ENCODE results near the gene FASN. TPM values are rescaled to one million over a fixed set of nuclear protein-coding genes. Genes with fewer than 3 reads are reported as not detected.

Gene FASN
- total and polyA plus RNA-seq, 2 experiments from 2014 or later, result 12.7 to 38.2 TPM

DNA sequence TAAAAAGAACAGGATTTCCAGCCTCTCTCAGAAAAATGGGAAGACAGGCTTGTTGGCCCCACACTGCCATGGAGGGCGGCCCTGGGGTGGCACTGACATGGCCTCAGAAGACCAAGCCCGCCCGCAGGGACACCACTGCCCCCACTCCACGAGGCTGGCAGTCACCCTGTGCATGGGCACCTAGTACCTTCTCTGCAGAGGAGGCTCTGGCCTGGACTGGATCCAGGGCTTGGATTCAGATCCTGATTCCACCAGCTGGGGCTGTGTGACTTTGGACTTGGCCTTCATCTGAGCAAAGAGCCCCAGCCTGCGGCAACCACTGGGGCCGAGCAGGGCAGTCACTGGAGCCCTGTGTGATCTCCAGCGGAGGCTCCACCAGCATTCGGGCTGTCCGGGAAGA, 16.8 kb upstream of the FASN start:
- no peak overlapping the region for H3K27ac ChIP-seq
- TF ChIP-seq EZH2phosphoT487 (IDR thresholded peaks at IDR 0.05; ENCODE audit: insufficient read depth, low read depth), result no peak
- TF ChIP-seq EZH2 (IDR thresholded peaks at IDR 0.05; ENCODE audit: insufficient read depth, poor library complexity, severe bottlenecking), result no peak
- no peak overlapping the region for H2AFZ ChIP-seq
- in situ Hi-C loops (cut with MboI), result no loop called here
- H3K4me2 ChIP-seq (ENCODE audit: unreplicated experiment), result no peak overlapping the region
- no peak overlapping the region for H3K9ac ChIP-seq
- no peak overlapping the region for H3K4me3 ChIP-seq
- H3K9me3 ChIP-seq (ENCODE audit: low read depth), result no peaks in the 10 kb centered on the region
- no peaks in the 10 kb centered on the region for H3K27me3 ChIP-seq (replicated peaks; ENCODE audit: insufficient read depth)
- no peaks in the 10 kb centered on the region for H4K20me1 ChIP-seq (ENCODE audit: insufficient read depth)
- WGBS, 2 experiments (ENCODE audit: low coverage in 1 of 2, low lambda C conversion rate in 2 of 2, missing lambda C conversion rate in 2 of 2), result 93 to 98% methylated on average over 9 of the region's 9 CpGs
- H3K9me2 ChIP-seq (ENCODE audit: insufficient read depth), result no peaks in the 10 kb centered on the region
- no peaks in the 10 kb centered on the region for H3K36me3 ChIP-seq (ENCODE audit: low read depth)
- DNase-seq, result no peak
- no peaks in the 10 kb centered on the region for H3F3A ChIP-seq (ENCODE audit: insufficient read depth)
- no peaks in the 10 kb centered on the region for H3K79me2 ChIP-seq (ENCODE audit: insufficient read depth)
- 0 out of 2 replicates have a peak, but pooled peaks cover under 1% of the 10 kb centered on the region for H3K4me1 ChIP-seq (ENCODE audit: insufficient read depth)

- Histone ChIP-seq H3K9me2 (ENCODE audit: insufficient read depth) (no peaks in the 10 kb centered on the region), H3K36me3 (ENCODE audit: low read depth) (no peaks in the 10 kb centered on the region), H3K4me3 (no peak overlapping the region), H4K20me1 (ENCODE audit: insufficient read depth) (no peaks in the 10 kb centered on the region), H3K9ac (no peak overlapping the region), H2AFZ (no peak overlapping the region), H3K79me2 (ENCODE audit: insufficient read depth) (no peaks in the 10 kb centered on the region), H3F3A (ENCODE audit: insufficient read depth) (no peaks in the 10 kb centered on the region), H3K27me3 (replicated peaks; ENCODE audit: insufficient read depth) (no peaks in the 10 kb centered on the region), H3K27ac (no peak overlapping the region), H3K4me1 (ENCODE audit: insufficient read depth) (no peaks in the 10 kb centered on the region), H3K4me2 (ENCODE audit: unreplicated experiment) (no peak overlapping the region), H3K9me3 (ENCODE audit: low read depth) (no peaks in the 10 kb centered on the region)
- in situ Hi-C loops (cut with MboI), result no loop called here
- 97 to 98% methylated on average over 9 to 10 of the region's 10 CpGs for WGBS, 2 experiments (ENCODE audit: low coverage in 1 of 2, low lambda C conversion rate in 2 of 2, missing lambda C conversion rate in 2 of 2)
- no peak for DNase-seq
- TF ChIP-seq EZH2phosphoT487 (IDR thresholded peaks at IDR 0.05; ENCODE audit: insufficient read depth, low read depth) (no peak), EZH2 (IDR thresholded peaks at IDR 0.05; ENCODE audit: insufficient read depth, poor library complexity, severe bottlenecking) (no peak)
Observed at GRCh38 chr17:82114447-82114846, 16.4 kb upstream of the FASN start.

DNA sequence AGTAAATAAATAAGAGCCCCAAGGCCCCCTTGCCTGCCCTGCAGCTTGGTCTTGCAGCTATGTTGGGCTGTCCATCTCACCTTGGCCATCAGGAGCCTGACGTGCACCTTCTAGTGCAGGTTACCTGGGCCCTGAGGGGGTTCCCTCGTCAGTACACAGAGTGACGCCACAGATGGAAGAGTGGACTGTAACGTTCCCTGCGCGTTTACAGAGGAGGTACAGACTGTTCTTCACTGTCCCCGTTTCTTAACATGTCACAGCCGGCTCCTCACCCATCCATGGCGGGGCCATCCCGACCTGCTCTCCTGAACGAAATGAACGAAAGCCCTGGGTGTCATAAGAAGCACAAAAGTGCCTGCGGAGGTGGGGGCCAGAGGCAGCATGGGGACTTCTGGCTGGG, 15.9 kb upstream of the FASN start:
- no peak for DNase-seq
- Histone ChIP-seq H3K9ac (no peak overlapping the region), H3K4me3 (no peak overlapping the region), H3K9me2 (ENCODE audit: insufficient read depth) (no peaks in the 10 kb centered on the region), H2AFZ (no peak overlapping the region), H3K79me2 (ENCODE audit: insufficient read depth) (no peaks in the 10 kb centered on the region), H3K9me3 (ENCODE audit: low read depth) (no peaks in the 10 kb centered on the region), H3K4me1 (ENCODE audit: insufficient read depth) (no peaks in the 10 kb centered on the region), H3K36me3 (ENCODE audit: low read depth) (no peaks in the 10 kb centered on the region), H3K27me3 (replicated peaks; ENCODE audit: insufficient read depth) (no peaks in the 10 kb centered on the region), H3K4me2 (ENCODE audit: unreplicated experiment) (no peak overlapping the region), H3F3A (ENCODE audit: insufficient read depth) (no peaks in the 10 kb centered on the region), H3K27ac (no peak overlapping the region), H4K20me1 (ENCODE audit: insufficient read depth) (no peaks in the 10 kb centered on the region)
- 94 to 95% methylated on average over 12 to 13 of the region's 13 CpGs for WGBS, 2 experiments (ENCODE audit: low coverage in 1 of 2, low lambda C conversion rate in 2 of 2, missing lambda C conversion rate in 2 of 2)
- TF ChIP-seq EZH2 (IDR thresholded peaks at IDR 0.05; ENCODE audit: insufficient read depth, poor library complexity, severe bottlenecking), result no peak
- TF ChIP-seq EZH2phosphoT487 (IDR thresholded peaks at IDR 0.05; ENCODE audit: insufficient read depth, low read depth), result no peak
- in situ Hi-C loops (cut with MboI), result no loop called here

GRCh38 chr17:82113422-82113821, 15.4 kb upstream of the FASN start:
- no peak for TF ChIP-seq EZH2phosphoT487 (IDR thresholded peaks at IDR 0.05; ENCODE audit: insufficient read depth, low read depth)
- no peak for TF ChIP-seq EZH2 (IDR thresholded peaks at IDR 0.05; ENCODE audit: insufficient read depth, poor library complexity, severe bottlenecking)
- Histone ChIP-seq H3K27me3 (replicated peaks; ENCODE audit: insufficient read depth) (no peaks in the 10 kb centered on the region), H3K4me2 (ENCODE audit: unreplicated experiment) (no peak overlapping the region), H3K9ac (no peak overlapping the region), H3K36me3 (ENCODE audit: low read depth) (no peaks in the 10 kb centered on the region), H4K20me1 (ENCODE audit: insufficient read depth) (no peaks in the 10 kb centered on the region), H2AFZ (no peak overlapping the region), H3K27ac (no peak overlapping the region), H3K4me3 (no peak overlapping the region), H3F3A (ENCODE audit: insufficient read depth) (no peaks in the 10 kb centered on the region), H3K79me2 (ENCODE audit: insufficient read depth) (no peaks in the 10 kb centered on the region), H3K4me1 (ENCODE audit: insufficient read depth) (no peaks in the 10 kb centered on the region), H3K9me2 (ENCODE audit: insufficient read depth) (no peaks in the 10 kb centered on the region), H3K9me3 (ENCODE audit: low read depth) (no peaks in the 10 kb centered on the region)
- DNase-seq, result no peak
- 96% methylated on average over 8 to 9 of the region's 9 CpGs for WGBS, 2 experiments (ENCODE audit: low coverage in 1 of 2, low lambda C conversion rate in 2 of 2, missing lambda C conversion rate in 2 of 2)
- in situ Hi-C loops (cut with MboI), result no loop called here

DNA sequence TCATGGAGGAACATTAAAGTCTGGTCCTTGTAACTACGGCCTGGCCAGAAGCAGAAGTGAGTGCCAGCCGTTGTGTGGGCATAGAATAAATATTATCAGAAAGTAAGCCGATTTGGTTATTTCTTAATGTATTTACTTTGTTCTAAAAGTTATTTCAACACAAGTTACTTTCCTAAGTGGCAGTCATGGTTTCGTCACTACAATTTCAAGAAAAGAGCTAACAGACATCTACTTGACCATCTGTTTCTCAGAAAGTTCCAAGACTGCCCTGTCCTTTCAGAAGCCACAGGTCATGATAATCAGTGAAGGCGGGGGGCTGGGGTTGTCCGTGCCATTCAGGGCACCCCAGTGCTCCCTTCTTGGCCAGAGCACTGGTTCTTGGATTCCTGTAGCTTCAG, 14.9 kb upstream of the FASN start:
- Histone ChIP-seq H3K36me3 (ENCODE audit: low read depth) (no peaks in the 10 kb centered on the region), H3F3A (ENCODE audit: insufficient read depth) (no peaks in the 10 kb centered on the region), H3K79me2 (ENCODE audit: insufficient read depth) (no peaks in the 10 kb centered on the region), H3K9ac (no peak overlapping the region), H4K20me1 (ENCODE audit: insufficient read depth) (no peaks in the 10 kb centered on the region), H3K27me3 (replicated peaks; ENCODE audit: insufficient read depth) (no peaks in the 10 kb centered on the region), H3K4me2 (ENCODE audit: unreplicated experiment) (no peak overlapping the region), H3K9me3 (ENCODE audit: low read depth) (no peaks in the 10 kb centered on the region), H3K9me2 (ENCODE audit: insufficient read depth) (no peaks in the 10 kb centered on the region), H3K4me3 (no peak overlapping the region), H3K4me1 (ENCODE audit: insufficient read depth) (no peaks in the 10 kb centered on the region), H3K27ac (no peak overlapping the region), H2AFZ (no peak overlapping the region)
- 90 to 93% methylated on average over 6 of the region's 6 CpGs for WGBS, 2 experiments (ENCODE audit: low coverage in 1 of 2, low lambda C conversion rate in 2 of 2, missing lambda C conversion rate in 2 of 2)
- TF ChIP-seq EZH2 (IDR thresholded peaks at IDR 0.05; ENCODE audit: insufficient read depth, poor library complexity, severe bottlenecking) (no peak), EZH2phosphoT487 (IDR thresholded peaks at IDR 0.05; ENCODE audit: insufficient read depth, low read depth) (no peak)
- in situ Hi-C loops (cut with MboI), result no loop called here
- no peak for DNase-seq

All from GM23248 (cell line).